GM19043 (cell line): ENCODE results near the gene MAPKAP1.

Source experiments
- ATAC-seq: cut with Tn5 transposase; IDR thresholded peaks from one replicate; pipeline ENCODE4 v1.9.1; 2021; ENCODE audit warnings: low read depth; ENCODE audit not compliant: unreplicated experiment

MAPKAP1 gene

DNA sequence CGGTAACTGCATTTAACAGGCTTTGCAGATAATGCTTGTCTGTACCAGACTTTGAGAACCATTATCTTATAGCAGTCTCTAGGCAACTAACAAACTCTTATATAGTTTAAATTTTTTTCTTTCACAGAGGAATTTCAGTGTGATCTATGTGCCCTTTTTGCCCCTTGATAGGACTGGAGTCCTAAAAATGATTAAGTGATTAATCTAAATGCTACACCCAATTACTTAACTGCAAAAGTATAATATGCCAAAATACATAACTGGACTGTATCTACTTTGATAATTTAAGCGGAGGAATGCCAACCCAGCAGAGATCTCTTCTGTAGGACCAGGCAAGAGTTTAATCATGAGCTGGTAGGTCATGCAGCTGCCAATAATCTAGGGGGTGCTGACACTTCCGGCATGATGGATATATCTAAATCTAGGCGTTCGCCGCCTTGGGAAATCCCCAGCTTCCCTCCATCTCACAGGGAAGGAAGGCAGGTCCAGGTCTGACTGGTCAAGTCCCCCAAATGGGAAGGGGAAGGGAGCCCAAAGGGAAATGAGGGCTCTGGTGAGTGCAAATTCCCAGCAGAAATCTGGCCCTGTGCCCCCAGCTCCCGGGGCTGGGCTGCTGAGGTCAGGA lies 239.8 kb downstream of the MAPKAP1 start:
- no peak for ATAC-seq

DNA sequence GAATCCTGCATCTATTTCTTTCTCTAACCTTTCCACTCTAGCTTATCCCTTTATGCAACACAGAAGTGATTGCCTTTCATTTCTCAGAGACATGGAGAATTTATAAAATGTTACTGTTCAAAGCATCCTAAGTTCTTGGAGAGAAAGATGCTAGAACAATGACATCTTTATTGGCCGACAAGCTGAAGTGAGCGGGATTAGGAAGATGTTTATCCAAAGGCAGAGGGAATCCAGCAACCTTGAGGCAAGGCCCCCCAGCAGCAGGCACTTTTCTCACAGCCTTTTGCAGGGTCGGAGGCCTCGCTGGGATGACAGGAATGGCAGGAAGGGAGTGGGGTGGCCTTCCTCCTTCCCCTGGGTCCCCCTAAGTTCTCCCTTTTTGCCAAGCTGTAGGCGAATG lies 240.6 kb downstream of the MAPKAP1 start:
- no peak for ATAC-seq

DNA sequence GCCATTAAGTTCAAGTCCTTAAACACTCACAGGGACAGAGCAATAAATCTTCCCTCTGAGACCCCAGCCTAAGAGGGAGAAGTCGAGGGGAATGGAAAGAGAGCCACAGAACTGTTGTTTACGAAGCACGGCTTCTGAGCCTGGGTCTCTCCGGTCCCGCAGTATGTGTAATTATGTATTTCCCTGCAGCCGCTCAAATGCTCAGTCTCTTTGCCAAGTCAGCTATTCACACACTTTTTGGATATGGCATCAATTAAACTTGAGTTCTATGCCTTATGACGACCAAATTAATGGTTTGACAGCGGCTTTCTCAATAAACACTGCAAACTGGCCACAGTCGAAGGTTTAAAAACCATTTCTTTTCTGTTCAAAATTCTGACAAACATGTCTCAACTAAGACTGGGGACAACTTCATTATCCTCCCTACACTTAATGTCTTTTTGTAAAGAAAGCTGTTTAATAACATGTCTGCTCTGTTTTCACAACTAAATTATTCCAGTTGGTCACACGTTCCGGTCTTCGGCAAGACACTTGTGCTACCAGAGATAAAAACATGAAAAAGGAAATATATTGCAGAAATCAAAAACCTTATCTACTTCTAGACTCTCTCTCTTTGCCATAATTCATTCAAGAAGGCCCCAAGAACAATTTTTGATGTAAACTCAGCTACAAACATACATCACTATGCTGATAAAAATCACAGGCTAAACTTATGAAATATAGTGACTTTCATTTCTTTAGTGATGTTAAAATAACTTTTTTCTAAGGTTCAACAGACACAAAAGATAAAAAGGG lies 242.2 kb downstream of the MAPKAP1 start:
- ATAC-seq: no peak

DNA sequence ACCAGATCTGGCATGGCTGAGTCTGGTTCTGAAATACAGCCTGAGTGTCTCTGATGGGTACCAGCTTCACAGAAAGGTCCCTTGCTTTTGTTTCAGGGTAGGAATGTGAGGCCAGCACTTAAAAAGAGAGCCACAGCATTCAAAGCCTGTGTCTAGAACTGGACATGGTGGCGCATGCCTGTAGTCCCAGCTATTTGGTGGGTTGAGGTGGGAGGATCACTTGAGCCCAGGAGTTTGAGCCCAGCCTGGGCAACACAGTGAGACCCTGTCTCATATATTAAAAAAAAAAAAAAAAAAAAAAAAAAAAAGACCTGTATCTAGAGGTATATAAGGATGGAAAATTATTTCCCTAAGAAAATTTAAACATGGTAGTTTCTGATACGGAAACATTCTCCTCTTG lies 243.1 kb downstream of the MAPKAP1 start:
- no peak for ATAC-seq

DNA sequence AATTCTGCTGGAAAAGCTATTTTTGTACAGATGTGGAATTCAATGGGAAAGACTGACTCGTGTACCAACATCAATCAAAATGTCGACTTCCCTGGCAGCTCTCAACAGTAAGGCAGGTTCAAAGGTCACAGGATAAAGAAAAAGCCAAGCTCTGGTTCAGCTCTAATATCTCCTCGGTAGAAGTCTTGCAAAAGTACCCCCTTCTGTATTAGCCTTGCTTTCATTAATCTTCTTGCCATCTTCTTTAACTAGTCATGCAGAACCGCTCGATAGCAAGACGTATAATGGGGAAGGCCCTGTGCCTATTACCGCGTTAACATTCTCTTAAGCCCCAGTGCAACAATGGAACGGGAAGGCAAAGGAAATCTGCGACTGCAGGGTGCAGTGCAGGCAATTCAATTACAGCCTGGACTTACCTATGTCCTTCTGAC lies 244.1 kb downstream of the MAPKAP1 start:
- ATAC-seq: no peak

DNA sequence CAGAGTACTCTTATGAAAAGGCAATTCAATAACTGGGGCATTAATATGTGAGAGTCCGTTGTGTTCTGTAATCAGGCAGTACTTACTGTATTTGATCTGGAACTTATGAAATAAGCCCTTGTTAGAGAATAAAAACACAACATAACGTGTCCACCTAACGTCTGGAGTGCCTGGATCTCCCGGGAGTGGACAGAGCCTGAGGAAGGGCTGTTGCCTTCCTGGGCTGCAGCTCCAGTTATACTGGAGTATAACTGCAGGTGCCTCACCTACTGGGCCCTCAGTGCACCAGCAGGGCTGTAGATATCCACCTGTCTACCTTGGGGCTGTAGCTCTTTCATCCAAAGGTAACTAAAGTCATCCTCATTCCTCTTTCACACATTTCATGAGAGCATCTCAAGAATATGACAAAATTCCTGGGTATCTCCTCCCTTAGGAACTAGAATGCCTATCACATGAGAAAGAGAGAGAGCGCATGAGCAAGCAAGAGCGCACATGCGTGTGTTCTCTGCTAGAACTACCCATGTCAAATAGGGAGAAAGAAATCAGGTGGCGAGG lies 245.3 kb downstream of the MAPKAP1 start:
- no peak for ATAC-seq

DNA sequence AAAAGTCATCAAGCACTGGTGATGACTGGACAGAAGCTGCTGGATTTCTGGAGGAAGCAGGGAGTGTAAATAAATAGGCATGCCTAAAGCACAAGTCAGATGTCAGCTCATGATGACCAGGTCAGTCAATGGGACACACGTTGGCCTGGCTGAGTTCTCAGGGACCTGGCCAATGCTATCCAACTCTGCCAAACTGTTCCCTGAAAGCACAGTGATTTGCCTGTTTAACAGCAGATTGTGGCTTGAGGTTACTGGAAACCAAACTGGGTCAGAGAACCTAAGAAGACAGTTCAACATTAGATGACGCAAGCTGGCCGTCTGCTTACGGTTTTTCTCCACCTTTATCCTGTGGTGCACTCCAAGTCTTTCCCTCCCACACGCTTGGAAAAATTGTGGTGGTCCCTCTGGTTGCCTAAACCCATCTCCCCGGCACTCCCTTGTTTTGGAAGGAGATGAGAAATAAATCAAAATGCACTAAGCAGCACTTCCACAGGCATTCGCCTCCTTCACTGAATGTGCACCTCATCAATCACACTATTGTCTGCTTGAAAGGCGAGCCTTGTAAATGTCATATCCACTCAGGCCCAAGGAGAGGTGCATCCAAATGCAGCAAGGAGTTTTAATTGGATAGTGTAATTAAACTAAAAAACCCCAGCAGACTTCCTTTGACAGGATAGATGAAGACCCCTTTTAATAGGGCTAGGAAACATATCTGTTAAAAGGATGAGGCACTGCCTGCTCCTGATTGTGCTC lies 245.9 kb downstream of the MAPKAP1 start:
- no peak for ATAC-seq

DNA sequence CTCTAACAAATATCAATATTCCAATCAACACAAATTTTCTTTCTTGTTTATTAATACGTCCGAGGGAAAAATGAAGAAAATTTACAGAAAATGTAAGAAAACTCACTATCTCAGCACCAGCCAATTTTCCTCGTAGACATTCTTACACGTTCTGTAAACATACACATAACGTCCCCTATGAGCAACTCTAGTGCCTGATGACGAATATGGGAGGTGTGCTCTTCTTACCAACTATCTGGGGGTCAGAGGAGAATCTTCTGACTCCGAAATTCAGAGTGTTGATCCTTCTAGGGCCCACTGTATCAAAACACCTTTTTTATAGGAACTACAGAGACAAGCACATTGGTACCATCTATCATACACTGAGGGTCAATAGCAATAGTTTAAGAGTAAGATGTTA lies 246.7 kb downstream of the MAPKAP1 start:
- ATAC-seq: no peak

DNA sequence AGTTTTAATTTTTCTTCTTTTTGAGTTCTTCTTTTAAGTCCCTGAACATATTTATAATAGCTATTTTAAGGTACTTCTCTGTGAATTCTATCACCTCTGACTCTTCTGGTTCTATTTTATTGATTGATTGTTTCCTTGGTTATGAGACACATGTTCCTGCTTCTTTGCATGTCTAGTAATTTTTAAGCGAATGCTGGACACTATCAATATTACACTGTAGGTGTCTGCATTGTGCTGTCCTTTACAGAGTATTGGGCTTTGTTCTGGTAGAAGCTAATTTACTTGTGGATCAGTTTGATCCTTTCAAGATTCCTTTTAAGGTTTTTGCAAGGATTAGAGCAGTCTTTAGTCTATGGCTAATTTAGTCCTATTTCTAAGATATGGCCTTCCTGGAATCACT lies 249.7 kb downstream of the MAPKAP1 start:
- no peak for ATAC-seq

DNA sequence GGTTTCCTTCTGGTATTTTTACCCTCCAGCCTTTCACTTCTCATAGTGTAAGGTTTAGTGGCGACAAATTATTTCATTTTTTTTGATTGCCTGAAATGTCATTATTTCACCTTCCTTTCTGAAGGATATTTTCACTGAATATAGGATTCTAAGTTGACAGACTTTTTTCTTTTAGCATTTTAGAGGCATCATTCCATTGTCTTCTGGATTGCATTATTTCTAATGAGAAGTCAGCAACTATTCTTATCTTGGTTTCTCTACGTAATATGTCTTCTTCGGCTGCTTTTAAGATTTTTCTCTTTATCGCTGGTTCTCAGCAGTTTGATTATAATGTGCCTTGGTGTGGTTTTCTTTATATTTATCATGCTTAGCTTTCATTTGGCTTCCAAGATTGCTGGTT lies 251.1 kb downstream of the MAPKAP1 start:
- no peak for ATAC-seq

DNA sequence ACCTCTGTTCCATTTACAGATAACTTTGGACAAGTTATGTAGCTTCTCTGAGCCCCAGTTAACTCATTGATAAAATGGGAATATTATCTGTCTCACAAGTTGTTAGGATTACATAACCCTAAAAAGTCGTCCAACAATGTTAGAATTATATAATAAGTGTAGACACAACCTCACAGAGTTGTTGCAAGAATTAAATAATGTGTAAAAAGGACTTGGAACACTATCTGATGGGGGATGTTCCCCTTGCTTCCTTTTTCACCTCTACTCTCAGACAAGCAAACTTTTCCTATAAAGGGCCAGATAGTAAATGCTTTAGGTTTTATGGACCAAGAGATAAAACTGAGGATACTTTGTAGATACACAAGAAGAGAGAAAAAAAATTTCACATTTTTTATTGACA lies 251.9 kb downstream of the MAPKAP1 start:
- no peak for ATAC-seq

DNA sequence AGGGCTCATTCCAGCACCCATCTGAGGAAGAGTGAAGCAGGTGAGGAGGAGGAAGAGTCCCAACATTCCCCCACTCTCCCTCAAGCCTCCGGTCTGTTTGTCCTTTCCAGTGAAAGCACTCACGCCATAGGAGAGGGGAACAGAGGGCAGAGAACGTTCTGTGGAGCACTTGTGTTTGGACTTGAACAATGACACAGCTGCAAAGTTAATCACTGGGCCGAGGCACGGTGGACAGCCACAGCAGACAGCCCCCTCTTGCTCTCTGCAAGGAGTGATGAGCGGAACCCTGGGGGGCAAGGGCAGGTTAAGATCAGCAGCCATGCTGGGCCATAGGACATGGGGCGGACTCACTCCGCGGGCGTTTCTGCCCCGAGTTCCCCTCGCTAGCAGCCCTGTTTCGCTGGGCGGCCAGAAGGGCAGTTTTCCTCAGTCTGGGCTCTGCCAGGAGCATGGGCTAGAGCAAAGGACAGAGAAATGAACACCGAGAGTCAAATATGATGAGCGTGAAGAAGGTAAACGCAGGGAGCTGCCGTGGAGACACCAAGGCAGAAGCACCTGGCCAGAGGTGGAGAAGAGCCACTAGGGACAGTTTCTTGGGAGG lies 259.7 kb downstream of the MAPKAP1 start:
- no peak for ATAC-seq

DNA sequence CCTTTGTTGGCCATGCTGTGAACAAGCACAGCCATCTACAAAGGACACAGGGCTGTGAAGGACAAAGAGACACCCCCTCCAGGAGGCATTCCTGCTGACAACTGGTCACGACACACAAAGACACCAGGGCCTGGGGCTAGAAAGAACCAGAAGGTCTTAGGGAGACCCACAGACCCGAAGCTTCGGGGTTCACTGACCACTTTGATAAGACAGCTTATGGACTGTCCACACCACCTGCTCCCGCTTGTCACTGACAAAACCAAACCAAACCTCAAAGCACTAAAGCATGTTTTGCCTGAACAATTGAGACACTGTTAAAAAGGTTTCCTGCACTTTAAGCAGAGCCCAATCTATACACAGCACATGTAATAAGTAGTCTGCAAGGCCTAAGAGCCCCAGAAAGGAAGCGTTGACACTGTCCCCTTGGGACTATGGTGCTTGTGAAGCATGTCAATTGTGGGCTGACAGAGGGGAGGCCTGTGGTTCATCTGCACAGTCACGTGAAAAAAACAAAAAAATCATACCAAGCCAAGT lies 260.4 kb downstream of the MAPKAP1 start:
- peak; percentile 98 for ATAC-seq

DNA sequence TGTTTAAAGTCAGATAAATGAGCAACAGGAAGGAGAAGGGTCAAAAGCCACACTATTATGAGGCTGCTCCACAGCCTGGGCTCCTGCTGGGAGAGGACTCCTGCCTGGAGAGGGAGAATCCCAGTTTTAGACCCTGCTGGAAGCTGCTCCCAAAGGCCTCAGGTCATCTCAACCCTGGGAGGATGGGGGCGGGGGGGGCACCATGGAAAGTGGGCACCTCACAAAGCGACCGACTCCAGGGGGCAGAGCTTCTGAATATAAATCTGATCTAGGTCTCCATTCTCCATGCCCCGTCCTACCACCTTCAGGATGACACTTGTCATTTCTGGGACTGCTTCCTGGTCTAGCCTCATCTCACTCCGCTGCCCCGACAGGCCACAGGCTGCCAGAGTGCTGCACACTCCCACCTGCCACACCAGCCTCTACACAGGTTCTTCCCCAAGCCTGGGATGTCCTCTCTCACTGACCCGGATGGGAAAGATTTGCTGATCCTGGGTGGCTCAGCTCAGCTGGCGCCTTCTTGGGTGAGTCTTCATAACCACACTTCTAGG lies 262.0 kb downstream of the MAPKAP1 start:
- ATAC-seq: no peak

DNA sequence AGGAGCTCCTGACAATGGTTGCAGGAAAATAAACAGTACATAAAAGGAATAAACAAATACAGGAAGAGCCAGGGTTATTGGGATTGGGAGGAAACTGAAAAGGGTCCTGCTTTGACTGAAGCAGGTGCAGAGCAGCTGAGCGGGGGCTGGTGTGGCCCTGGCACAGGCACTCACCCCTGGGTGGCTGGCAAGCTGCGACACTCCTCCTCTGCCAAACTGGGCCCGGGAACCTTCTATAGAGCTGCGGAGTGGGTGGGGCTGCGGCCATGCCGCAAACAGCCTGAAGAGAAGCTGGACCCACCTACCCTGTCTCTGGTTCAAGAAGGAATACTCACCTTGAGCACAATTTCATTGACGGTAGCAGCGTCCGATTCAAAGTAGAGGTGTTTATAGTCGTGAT lies 262.8 kb downstream of the MAPKAP1 start:
- no peak for ATAC-seq

DNA sequence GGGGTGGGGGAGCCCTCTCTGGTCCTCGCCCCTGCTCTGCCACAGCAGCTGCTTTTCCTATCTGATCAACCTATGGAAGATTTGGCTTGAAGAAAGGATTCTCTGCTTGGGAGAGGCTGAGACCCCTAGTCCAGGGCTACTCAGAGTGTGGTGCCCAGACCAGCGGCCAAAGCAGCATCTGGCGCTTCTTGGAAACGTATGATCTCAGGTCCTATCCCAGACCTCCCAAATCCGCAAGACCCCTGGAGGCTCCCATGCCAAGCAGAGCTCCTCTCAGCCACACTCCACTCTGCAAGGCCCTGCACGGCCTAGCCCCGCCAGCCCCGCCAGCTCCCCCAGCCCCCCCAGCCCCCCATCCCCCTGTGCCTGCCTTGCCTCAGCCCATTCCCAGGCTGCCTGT lies 263.6 kb downstream of the MAPKAP1 start:
- no peak for ATAC-seq

DNA sequence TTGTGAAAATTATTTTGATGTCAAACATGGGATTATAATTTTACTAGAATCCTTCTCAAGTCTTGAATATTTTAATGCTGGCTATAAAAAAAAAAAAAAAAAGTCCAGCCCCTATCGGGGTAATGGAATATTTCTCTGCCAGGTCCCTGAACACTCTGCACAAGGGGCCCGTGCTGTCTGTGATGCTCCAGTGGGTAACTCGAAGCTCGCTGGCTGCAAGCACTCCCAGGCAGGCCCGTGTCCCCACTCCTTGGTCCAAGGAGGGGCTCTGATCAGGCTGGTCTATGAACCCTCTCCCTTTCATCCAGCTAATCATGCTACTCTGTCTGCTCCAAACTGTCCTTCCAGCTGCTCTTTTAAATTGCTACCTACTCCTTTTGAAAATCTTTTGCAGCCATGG lies 264.6 kb downstream of the MAPKAP1 start:
- no peak for ATAC-seq

DNA sequence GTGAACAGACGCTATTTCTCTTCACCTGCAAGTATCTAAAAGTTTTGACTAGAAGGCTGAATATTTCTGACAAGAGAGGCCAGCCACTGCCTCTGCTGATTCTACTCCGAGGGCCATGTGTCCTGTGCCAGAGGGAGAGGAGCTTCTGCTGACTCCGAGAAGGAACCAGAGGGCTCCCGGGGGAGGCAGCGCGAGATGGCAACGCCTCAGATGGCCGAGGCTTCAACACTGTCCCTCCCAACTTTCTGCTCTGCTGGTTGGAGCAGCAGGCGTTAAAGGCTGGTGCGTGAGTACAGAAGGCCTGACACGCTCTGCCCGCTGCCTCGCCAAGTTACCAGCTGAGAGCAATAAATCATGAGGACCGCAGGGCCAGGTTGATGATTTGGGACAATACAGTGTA lies 266.6 kb downstream of the MAPKAP1 start:
- ATAC-seq: no peak

DNA sequence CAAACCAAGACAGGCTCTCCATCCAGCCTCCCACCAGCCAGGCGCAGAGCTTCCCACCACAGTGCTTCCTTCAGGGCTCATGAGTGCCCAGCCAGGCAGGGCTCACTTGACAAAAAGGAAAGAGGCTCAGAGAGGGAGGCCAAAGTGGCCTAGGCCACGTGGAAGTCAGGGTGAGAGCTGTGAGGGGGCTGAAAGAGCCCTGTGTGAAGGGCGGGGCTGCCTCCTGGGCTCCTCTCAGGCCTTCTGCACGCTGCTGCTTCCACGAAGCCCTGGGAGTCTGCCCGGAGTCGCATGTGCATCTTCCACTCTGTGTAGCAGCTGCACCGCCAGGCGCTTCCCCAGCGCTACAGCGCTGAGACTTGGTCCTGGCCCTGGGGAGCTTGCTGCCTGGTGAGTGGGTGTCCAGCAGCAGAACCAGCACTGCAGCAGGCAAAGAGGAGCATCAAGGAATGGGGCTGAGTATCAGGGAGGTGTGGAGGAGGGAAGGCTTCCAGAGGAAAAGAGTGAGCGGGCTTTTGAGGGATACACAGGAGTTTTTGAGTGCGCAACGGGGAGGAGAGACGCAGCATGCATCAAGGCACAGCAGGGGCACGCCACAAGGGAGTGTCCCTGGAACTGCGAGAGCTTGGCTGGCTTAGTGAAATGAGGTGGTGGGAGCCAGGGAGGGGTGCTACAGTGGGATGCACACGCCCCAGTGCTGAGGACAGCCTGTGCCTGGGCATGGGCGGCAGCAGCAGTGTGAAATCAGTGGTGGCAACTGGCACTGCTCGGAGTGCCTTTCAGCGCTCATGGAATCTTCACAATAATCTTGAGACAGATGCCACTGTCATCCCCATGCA lies 267.4 kb downstream of the MAPKAP1 start:
- ATAC-seq: no peak
